ENCODE results near the gene MAN1B1. TPM values are rescaled to one million over a fixed set of nuclear protein-coding genes. Genes with fewer than 3 reads are reported as not detected.

Gene MAN1B1
- total RNA-seq, 1 experiment from 2014 or later: 50.9 TPM

- no peak overlapping the region for H2AFZ ChIP-seq (ENCODE audit: low read depth, low read length, poor library complexity, severe bottlenecking)
- no TSS peak for BruUV-seq (replicated peaks)
- H3K4me2 ChIP-seq (ENCODE audit: low read length): no peak overlapping the region
- POLR2A ChIA-PET: no interaction called here
- H3K36me3 ChIP-seq (ENCODE audit: control insufficient read depth in 1 of 2, insufficient read depth in 2 of 2, low read length in 2 of 2): no peaks in the 10 kb centered on the region
- H3K9me3 ChIP-seq (ENCODE audit: control insufficient read depth in 1 of 2, insufficient read depth in 1 of 2, low read depth in 1 of 2, low read length in 2 of 2): no peaks in the 10 kb centered on the region; a peak in 1 of 4 replicates
- DNase-seq (ENCODE audit: low read depth, low spot score): no peak
- TF ChIP-seq YY1 (IDR thresholded peaks at IDR 0.05; ENCODE audit: extremely low read depth, insufficient replicate concordance, low read depth, low read length): no peak
- TF ChIP-seq ZFX (IDR thresholded peaks at IDR 0.05): no peak
- no peak for TF ChIP-seq SP1 (IDR thresholded peaks at IDR 0.05; ENCODE audit: low read depth)
- TF ChIP-seq CBX3 (IDR thresholded peaks at IDR 0.05; ENCODE audit: low read depth): no peak
- no peak for TF ChIP-seq SIN3A (IDR thresholded peaks at IDR 0.05; ENCODE audit: low read depth)
- no peak for TF ChIP-seq CEBPB (IDR thresholded peaks at IDR 0.05; ENCODE audit: low read depth)
- TF ChIP-seq ELF1 (IDR thresholded peaks at IDR 0.05; ENCODE audit: borderline replicate concordance, low read depth): no peak
- TF ChIP-seq RAD21 (IDR thresholded peaks at IDR 0.05; ENCODE audit: low read depth): no peak
- no peak for TF ChIP-seq EZH2phosphoT487 (IDR thresholded peaks at IDR 0.05; ENCODE audit: borderline replicate concordance)
- no peak for TF ChIP-seq EGR1 (IDR thresholded peaks at IDR 0.05; ENCODE audit: low read depth)
- TF ChIP-seq MAX (IDR thresholded peaks at IDR 0.05): no peak
- TF ChIP-seq POLR2AphosphoS5 (IDR thresholded peaks at IDR 0.05; ENCODE audit: low read depth, low read length): no peak
- no peak overlapping the region for H3K27ac ChIP-seq (ENCODE audit: low read depth, low read length)
- H3K79me2 ChIP-seq (ENCODE audit: insufficient read depth, low read length): no peaks in the 10 kb centered on the region
- peaks cover 12 to 22% of the 10 kb centered on the region in 2 experiments for H3K4me1 ChIP-seq (ENCODE audit: control insufficient read depth in 1 of 2, insufficient read depth in 2 of 2, low read length in 2 of 2)
- ATAC-seq: no peak
- intact Hi-C loops (cut with micrococcal nuclease): no loop called here
- CTCF ChIA-PET: no interaction called here
- no peak overlapping the region for H3K9ac ChIP-seq (ENCODE audit: low read length)
- no peaks in the 10 kb centered on the region for H4K20me1 ChIP-seq (ENCODE audit: insufficient read depth)
- no peaks in the 10 kb centered on the region for H3K9me2 ChIP-seq (ENCODE audit: insufficient read depth)
- no peaks in the 10 kb centered on the region for H3K27me3 ChIP-seq (ENCODE audit: insufficient read depth, low read length)
- H3K4me3 ChIP-seq (replicated peaks in 1 of 2; ENCODE audit: low read depth in 1 of 2, low read length in 2 of 2): no peak overlapping the region
- RAD21 ChIA-PET (ENCODE audit: low non-redundant PET in 1 of 2, low total read pairs in 2 of 2, uncharacterized antibody in 2 of 2, unreplicated experiment in 2 of 2): no interaction called here
Observed at GRCh38 chr9:137148242-137148641, 61.5 kb downstream of the MAN1B1 start.

- ATAC-seq (no peak), DNase-seq (ENCODE audit: low read depth, low spot score) (no peak)
- Histone ChIP-seq H3K79me2 (ENCODE audit: insufficient read depth, low read length) (no peaks in the 10 kb centered on the region), H3K27ac (ENCODE audit: low read depth, low read length) (no peak overlapping the region; the same call in 1 of the 2 replicates), H3K4me3 (replicated peaks in 1 of 2; ENCODE audit: low read depth in 1 of 2, low read length in 2 of 2) (no peak overlapping the region), H3K4me2 (ENCODE audit: low read length) (no peak overlapping the region), H2AFZ (ENCODE audit: low read depth, low read length, poor library complexity, severe bottlenecking) (no peak overlapping the region), H4K20me1 (ENCODE audit: insufficient read depth) (no peaks in the 10 kb centered on the region), H3K27me3 (ENCODE audit: insufficient read depth, low read length) (no peaks in the 10 kb centered on the region), H3K36me3 (ENCODE audit: control insufficient read depth in 1 of 2, insufficient read depth in 2 of 2, low read length in 2 of 2) (no peaks in the 10 kb centered on the region), H3K9ac (ENCODE audit: low read length) (no peak overlapping the region), H3K9me3 (ENCODE audit: control insufficient read depth in 1 of 2, insufficient read depth in 1 of 2, low read depth in 1 of 2, low read length in 2 of 2) (no peaks in the 10 kb centered on the region; a peak in 1 of 4 replicates), H3K4me1 (ENCODE audit: control insufficient read depth in 1 of 2, insufficient read depth in 2 of 2, low read length in 2 of 2) (peaks cover 12 to 22% of the 10 kb centered on the region in 2 experiments), H3K9me2 (ENCODE audit: insufficient read depth) (no peaks in the 10 kb centered on the region)
- POLR2A ChIA-PET: interaction anchor here (3.1 kb wide), 1 partner anchor 14 kb away, joined by 16 read pairs; no protein-coding TSS in a partner anchor
- CTCF ChIA-PET: no interaction called here
- RAD21 ChIA-PET (ENCODE audit: low non-redundant PET in 1 of 2, low total read pairs in 2 of 2, uncharacterized antibody in 2 of 2, unreplicated experiment in 2 of 2): no interaction called here
- BruUV-seq (replicated peaks): no TSS peak
- TF ChIP-seq EGR1 (IDR thresholded peaks at IDR 0.05; ENCODE audit: low read depth) (no peak), RAD21 (IDR thresholded peaks at IDR 0.05; ENCODE audit: low read depth) (no peak), EZH2phosphoT487 (IDR thresholded peaks at IDR 0.05; ENCODE audit: borderline replicate concordance) (no peak), MAX (IDR thresholded peaks at IDR 0.05) (no peak), SP1 (IDR thresholded peaks at IDR 0.05; ENCODE audit: low read depth) (no peak), ZBTB33 (IDR thresholded peaks at IDR 0.05; ENCODE audit: extremely low read depth, insufficient replicate concordance, low read length) (no peak), EZH2 (IDR thresholded peaks at IDR 0.05) (no peak), POLR2A (IDR thresholded peaks at IDR 0.05; ENCODE audit: borderline replicate concordance, extremely low read depth, insufficient read depth, insufficient read length) (no peak), ZNF274 (IDR thresholded peaks at IDR 0.05; ENCODE audit: low read depth, low read length) (no peak), CEBPB (IDR thresholded peaks at IDR 0.05; ENCODE audit: low read depth) (no peak), POLR2AphosphoS5 (IDR thresholded peaks at IDR 0.05; ENCODE audit: low read depth, low read length) (no peak), FOSL1 (IDR thresholded peaks at IDR 0.05; ENCODE audit: low read depth) (no peak), ELF1 (IDR thresholded peaks at IDR 0.05; ENCODE audit: borderline replicate concordance, low read depth) (no peak), TCF7L2 (IDR thresholded peaks at IDR 0.05; ENCODE audit: borderline replicate concordance, extremely low read depth, insufficient read depth, insufficient read length) (no peak), SRF (IDR thresholded peaks at IDR 0.05; ENCODE audit: low read depth) (no peak)
- intact Hi-C loops (cut with micrococcal nuclease): no loop called here
Observed at GRCh38 chr9:137148661-137149060, 61.9 kb downstream of the MAN1B1 start.

Measured in HCT116 (cell line).